ENCODE measurements around the gene SLC24A4.

GRCh38 chr14:92391726-92392125, 68.8 kb downstream of the SLC24A4 start:
- no peak for TF ChIP-seq CTCF (IDR thresholded peaks at IDR 0.05 in 2 of 3, conservative IDR thresholded peaks at IDR 0.05 in 1 of 3; ENCODE audit: borderline replicate concordance in 1 of 3, insufficient read depth in 1 of 3, low read depth in 2 of 3, low read length in 2 of 3)
- no peak for TF ChIP-seq CEBPB (IDR thresholded peaks at IDR 0.05; ENCODE audit: low read depth)
- TF ChIP-seq YY1 (IDR thresholded peaks at IDR 0.05; ENCODE audit: extremely low read depth, insufficient replicate concordance, low read depth, low read length): no peak
- TF ChIP-seq POLR2AphosphoS5 (IDR thresholded peaks at IDR 0.05; ENCODE audit: low read depth, low read length): no peak
- no peak for TF ChIP-seq SP1 (IDR thresholded peaks at IDR 0.05; ENCODE audit: low read depth)
- no peak for TF ChIP-seq REST (IDR thresholded peaks at IDR 0.05; ENCODE audit: low read depth)
- no peak for TF ChIP-seq SIN3A (IDR thresholded peaks at IDR 0.05; ENCODE audit: low read depth)
- TF ChIP-seq EZH2 (IDR thresholded peaks at IDR 0.05): no peak
- TF ChIP-seq EZH2phosphoT487 (IDR thresholded peaks at IDR 0.05; ENCODE audit: borderline replicate concordance): no peak
- TF ChIP-seq POLR2A (IDR thresholded peaks at IDR 0.05; ENCODE audit: borderline replicate concordance, extremely low read depth, insufficient read depth, insufficient read length): no peak
- no peak for TF ChIP-seq EGR1 (IDR thresholded peaks at IDR 0.05; ENCODE audit: low read depth)
- TF ChIP-seq TCF7L2 (IDR thresholded peaks at IDR 0.05; ENCODE audit: borderline replicate concordance, extremely low read depth, insufficient read depth, insufficient read length): no peak
